Cardiac muscle cell (in vitro differentiated cells and primary cell): ENCODE measurements around the gene AGRN. TPM values are rescaled to one million over a fixed set of nuclear protein-coding genes. Genes with fewer than 3 reads are reported as not detected.

Experiments
- DNase-seq, 2 donors: peaks; one replicate each; pipeline versions ENCODE4 v3.0.0 to v3.0.0-alpha.2; 2010 to 2017; ENCODE audit warnings: low read depth in 1 of 2, low spot score in 1 of 2
- H3K27ac ChIP-seq: fragments of 200-600 bp; sonication (generic); 2 replicates; pipeline ENCODE4 v1.5.1; 2016
- H3K27me3 ChIP-seq: fragments of 200-600 bp; sonication (generic); 2 replicates; pipeline ENCODE4 v1.6.0; 2016; ENCODE audit warnings: control low read depth
- H3K36me3 ChIP-seq: fragments of 200-600 bp; sonication (generic); 2 replicates; pipeline ENCODE4 v1.5.1; 2016; ENCODE audit warnings: control low read depth
- H3K4me1 ChIP-seq: fragments of 200-600 bp; sonication (generic); 2 replicates; pipeline ENCODE4 v1.8.1; 2017; ENCODE audit warnings: low read depth, mild to moderate bottlenecking, mixed run types
- H3K4me3 ChIP-seq: fragments of 200-600 bp; sonication (generic); 2 replicates; pipeline ENCODE4 v1.5.1; 2016; ENCODE audit warnings: mild to moderate bottlenecking
- H3K9me3 ChIP-seq: fragments of 200-600 bp; sonication (generic); 2 replicates; pipeline ENCODE4 v1.5.1; 2017; ENCODE audit warnings: low read depth, mild to moderate bottlenecking, control low read depth
- CTCF ChIP-seq: IDR thresholded peaks from 2 replicates; pipeline ENCODE4 v1.5.1; 2012; ENCODE audit warnings: low read depth, mild to moderate bottlenecking, low read length
- polyA plus RNA-seq: library from polyadenylated mRNA; unstranded; fragments of >200 nt; fragmentation: Nextera tagmentation; extraction: Ambion mirVana; gene quantifications from 2 replicates; pipeline ENCODE4 v1.2.1, GENCODE V29; 2016
- total RNA-seq: library from RNA; depleted of rRNA; stranded (reverse); fragments of >200 nt; gene quantifications from 2 replicates; pipeline ENCODE4 v1.2.3, GENCODE V29; 2016

AGRN gene
- total and polyA plus RNA-seq, 2 experiments from 2014 or later = 23.5 to 154 TPM

- DNase-seq = no peak
- no peak for TF ChIP-seq CTCF
- peaks cover 35% of the 10 kb centered on the region for H3K27me3 ChIP-seq
These were observed 38.4 kb upstream of the AGRN start for GRCh38 chr1:981491-981954.

GRCh38 chr1:981955-982558 is 37.9 kb upstream of the AGRN start, which contains the start of gene PERM1:
Gene PERM1 (minus strand): TSS chr1:982093. CDS start chr1:981029, 1,064 bp downstream.
- H3K27me3 ChIP-seq = peaks cover 40% of the 10 kb centered on the region
- no peak for TF ChIP-seq CTCF
- no peaks in the 10 kb centered on the region for H3K36me3 ChIP-seq
- no peaks in the 10 kb centered on the region for H3K9me3 ChIP-seq
- H3K27ac ChIP-seq = no peak within 1 kb of the TSS
- DNase-seq = no peak
- peaks cover 3% of the 10 kb centered on the region for H3K4me1 ChIP-seq
- no peak within 1 kb of the TSS for H3K4me3 ChIP-seq

More at GRCh38 chr1:981491-981954, 38.4 kb upstream of the AGRN start:
- peaks cover 3% of the 10 kb centered on the region for H3K4me1 ChIP-seq
- no peak overlapping the region for H3K27ac ChIP-seq
- no peaks in the 10 kb centered on the region for H3K9me3 ChIP-seq
- H3K36me3 ChIP-seq = no peaks in the 10 kb centered on the region
- no peak overlapping the region for H3K4me3 ChIP-seq

GRCh38 chr1:982765-983436 is 37.0 kb upstream of the AGRN start:
- TF ChIP-seq CTCF = no peak
- Histone ChIP-seq H3K4me3 (no peak overlapping the region), H3K9me3 (no peaks in the 10 kb centered on the region), H3K27ac (no peak overlapping the region), H3K4me1 (peaks cover 3% of the 10 kb centered on the region), H3K36me3 (no peaks in the 10 kb centered on the region), H3K27me3 (peaks cover 42% of the 10 kb centered on the region)
- DNase-seq = no peak

- Histone ChIP-seq H3K27me3 (peaks cover 52% of the 10 kb centered on the region), H3K36me3 (no peaks in the 10 kb centered on the region), H3K4me3 (peak overlapping the region; percentile 13), H3K4me1 (peaks cover 3% of the 10 kb centered on the region), H3K9me3 (no peaks in the 10 kb centered on the region), H3K27ac (no peak overlapping the region)
- TF ChIP-seq CTCF = peak; percentile 61
- DNase-seq = peak; percentile 27 to 61
These were observed 36.0 kb upstream of the AGRN start for GRCh38 chr1:983798-984475.

- TF ChIP-seq CTCF = no peak
- no peaks in the 10 kb centered on the region for H3K9me3 ChIP-seq
- no peak for DNase-seq
- H3K27ac ChIP-seq = no peak overlapping the region
- no peaks in the 10 kb centered on the region for H3K36me3 ChIP-seq
- peak overlapping the region; percentile 13 for H3K4me3 ChIP-seq
- peaks cover 56% of the 10 kb centered on the region for H3K27me3 ChIP-seq
- peaks cover 3% of the 10 kb centered on the region for H3K4me1 ChIP-seq
These were observed 35.5 kb upstream of the AGRN start for GRCh38 chr1:984476-984814.
